Putamen (tissue), 1 donor: ENCODE data around the gene EEFSEC.

Source experiments
- DNase-seq: peaks from one replicate; pipeline ENCODE4 v3.0.0-alpha.2; 2016; ENCODE audit warnings: low spot score

EEFSEC gene

DNA sequence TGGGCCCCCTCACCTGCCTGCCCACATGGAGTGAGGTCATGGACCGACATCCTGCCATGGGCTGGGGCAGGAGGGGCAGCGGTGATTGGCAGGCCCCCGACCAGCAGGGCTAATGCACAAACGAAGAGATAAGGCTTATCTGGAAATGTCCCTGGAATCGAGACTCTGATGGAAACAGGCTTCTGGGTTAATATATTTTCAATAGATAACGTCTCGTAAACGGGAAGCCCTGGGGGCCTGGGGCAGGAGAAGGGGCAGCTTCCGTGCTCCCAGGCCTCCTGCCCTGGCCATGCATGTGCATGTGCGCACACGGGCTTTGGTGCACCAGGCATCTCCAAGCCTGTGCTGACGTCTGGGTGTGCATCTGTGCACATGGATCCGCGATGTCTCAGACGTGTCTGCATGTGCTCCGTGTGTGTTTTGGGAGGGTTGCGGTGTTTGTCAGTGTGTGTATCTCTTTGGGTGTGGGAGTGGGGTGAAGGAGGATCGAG is 258.3 kb downstream of the EEFSEC start:
- DNase-seq = no peak

DNA sequence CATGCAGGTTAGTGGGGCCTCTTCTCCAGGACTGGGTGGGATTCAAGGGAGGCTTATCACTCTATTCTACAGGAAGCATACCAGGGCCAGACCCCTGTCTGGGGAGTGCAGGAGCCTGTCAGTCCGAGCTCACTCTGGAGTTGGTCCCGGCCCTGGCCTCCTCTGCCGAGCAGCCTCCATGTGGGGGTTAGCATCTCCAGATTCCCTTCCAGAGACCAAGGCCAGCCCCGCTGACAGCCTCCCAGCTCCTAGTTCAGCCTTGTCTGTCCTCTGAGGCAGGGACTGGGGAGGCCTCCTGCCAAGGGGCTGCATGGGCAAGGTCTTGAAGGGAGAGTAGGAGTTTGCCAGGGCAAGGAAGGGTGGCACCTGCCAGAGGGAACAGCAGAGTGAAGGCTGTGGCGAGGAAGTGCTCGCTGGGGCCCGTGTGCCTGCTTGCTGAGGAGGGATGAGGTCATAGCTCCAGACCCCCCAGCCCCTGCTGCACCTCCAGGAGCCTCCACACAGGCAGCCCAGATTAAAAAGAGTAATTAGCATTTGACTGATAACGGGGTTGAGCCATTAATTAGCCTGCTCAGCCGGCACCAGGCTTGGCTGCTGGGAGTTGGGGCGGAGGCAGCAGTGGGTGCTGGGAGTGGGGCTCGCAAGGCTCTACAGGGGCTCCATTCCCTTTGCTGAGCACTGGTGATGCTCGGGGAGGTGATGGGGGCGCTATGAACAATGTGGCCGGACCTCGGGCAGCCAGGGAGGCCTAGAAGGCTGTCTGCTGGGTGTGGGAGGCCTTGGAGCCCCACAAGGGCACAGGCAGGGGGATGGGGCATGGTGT is 259.1 kb downstream of the EEFSEC start:
- DNase-seq = no peak

DNA sequence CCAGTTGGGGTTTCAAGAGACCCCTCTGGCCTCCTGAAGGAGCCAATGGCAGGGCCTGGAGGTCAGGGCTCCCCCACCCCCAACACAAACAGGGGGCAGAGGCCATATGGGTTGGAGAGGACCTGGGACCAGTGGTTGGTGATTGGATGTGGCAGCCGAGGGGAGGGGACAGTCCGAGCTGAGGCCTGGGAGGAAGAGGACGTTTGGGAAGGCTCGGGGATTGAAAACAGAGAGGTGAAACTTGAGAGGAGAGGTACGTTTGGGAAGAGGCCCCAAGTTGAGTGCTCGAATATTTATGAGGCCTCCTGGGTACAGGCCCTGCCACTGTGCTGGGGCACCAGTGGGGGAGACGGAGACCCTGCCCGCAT is 259.7 kb downstream of the EEFSEC start:
- DNase-seq = no peak

DNA sequence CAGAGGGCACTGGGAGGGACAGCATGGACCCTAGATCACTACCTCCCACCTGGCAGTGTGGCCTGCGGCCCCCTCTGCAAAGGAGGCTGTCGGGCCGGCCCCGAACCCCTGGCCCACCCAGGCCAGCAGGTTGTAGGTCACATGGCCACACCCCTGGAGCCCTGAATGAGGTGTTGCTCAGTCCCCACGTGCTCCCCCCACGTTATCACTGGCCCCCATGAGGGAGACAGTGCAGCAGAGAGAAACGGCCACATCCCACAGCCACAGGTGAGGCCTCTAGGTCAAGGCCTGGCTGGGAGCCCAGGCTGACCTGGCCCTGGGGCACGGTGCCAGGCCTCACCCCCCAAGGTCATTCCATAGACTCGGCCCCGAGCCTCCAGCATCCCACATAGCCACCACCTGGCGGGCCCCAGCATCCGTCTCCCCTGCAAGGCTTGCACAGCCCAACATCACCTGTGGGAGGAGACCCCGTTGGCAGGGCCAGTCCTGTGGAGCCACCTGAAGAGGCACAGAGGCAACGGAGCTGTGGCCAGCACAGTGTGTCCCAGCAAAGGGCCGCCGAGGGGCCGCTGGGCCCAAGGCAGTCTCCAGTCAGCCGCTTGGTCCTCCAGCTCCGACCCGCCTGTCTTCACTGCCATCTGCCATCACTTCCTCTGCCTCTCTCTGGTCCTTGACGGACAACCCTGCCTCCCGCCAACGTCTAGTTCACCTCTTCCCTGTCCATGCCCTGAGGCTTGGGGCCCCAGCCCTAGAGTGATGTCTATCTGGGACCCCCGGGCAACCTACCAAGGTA is 260.3 kb downstream of the EEFSEC start:
- DNase-seq = no peak

DNA sequence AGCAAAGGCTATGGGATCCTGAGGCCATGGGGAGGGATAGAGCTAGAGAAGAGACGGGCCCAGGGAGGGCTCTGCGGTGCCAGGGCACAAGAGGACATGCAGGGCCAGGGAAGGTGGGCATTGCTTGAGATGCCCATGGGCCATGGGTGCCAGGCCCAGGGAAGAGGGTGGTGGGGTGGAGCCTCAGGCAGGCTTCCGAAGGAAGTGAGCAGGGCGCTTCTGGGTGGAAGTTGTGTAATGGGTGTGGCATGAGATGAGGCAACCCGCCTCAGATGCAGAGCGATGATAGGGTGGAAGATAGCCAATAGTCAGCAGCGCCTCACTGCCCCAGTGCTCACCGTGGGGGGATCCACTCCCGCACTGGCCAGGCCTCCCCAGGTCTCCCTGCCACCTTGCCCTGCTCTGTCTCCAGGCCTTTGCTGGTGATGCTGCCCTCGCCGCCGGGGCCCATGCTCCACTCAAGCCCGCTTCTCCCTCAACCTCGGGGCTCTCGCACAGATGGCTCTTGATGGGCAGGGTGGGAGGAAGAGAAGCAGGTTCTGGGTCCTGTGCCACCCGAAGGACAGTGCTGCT is 262.0 kb downstream of the EEFSEC start:
- no peak for DNase-seq

GRCh38 chr3:128415773-128416577 is 262.7 kb downstream of the EEFSEC start:
- no peak for DNase-seq

DNA sequence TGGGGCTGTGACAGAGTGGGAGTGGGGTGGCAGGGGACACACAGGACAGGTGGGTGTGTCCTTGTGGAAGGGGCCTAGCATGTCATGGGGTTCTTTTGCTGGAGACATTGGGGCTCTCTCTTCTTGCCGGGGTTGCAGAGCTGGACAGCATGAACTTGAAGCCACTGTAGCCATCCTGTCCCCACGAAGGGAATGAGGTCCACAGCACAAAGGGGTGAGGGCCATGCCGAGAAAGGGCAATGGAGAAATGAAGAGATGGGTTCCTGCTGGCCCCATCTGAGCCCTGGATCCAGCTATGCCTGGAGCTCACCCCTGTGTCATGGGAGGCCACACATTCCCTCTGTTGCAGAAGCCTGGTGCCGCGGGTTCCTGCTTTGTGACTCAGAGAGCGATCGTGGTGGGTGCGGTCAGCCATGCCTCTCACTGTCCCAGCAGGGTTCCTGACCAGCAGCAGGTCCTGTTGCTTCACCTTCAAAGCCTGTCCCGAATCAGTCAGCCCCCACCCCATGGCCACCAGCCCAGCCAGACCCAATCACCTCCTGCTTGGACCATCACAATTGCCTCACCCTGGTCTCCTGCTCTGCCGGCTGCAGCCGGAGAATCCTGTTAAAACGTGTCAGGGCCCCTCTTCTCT is 263.4 kb downstream of the EEFSEC start:
- no peak for DNase-seq

DNA sequence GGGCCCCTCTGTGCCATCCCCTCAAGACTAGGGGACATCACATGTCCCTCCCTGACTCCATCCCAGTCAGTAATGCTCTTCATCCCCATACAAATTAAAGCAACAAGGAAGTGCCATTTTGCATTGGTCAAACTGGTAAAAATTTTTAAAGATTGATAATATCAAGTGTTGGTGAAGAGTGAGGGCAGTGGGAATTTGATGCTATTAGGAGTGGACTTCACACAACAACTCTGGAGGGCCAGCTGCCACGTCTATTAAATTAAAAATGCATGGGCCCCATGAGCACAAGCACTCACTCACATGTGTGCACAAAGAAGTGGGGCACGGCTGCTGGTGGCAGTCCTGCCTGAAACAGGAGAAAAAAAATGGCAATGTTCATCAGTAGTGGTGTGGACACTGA is 265.6 kb downstream of the EEFSEC start:
- no peak for DNase-seq

DNA sequence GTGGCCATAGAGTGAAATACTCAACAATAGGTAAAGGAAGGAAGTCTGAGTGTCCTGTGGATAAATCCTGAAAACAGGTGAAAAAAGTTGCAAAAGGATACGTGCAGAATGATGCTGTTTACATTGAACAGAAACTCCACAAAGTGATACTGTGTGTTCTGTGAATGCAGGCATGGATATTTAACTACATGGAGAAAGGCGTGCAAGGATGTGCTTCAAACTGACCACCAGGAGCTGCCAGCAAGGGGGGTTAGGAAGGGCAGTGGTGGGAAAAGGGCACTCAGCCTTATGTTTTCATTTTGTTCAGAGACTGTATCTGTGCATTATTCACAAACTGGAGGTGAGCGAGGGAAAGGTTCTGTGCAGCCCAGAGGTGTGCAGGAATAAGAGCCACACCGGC is 266.0 kb downstream of the EEFSEC start:
- DNase-seq = no peak

DNA sequence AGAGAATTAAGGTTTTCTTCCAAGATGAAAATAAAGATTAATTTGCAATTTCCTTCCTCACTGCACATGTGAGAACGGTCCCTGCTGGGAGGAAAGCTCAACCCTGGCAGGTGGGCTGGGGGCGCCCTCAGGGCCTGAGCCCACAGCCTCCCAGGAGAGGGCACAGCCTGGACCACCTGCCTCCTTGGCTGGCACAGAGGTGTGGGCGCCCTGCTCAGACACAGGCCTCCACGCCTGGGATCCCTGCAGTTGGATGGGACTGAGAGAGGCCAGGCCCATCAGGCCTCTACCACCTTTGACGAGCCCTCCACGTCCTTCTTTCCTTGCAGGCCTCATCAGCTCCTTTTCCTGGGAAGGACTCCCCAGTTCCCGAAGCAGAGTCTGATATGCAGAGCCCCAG is 267.0 kb downstream of the EEFSEC start:
- no peak for DNase-seq

DNA sequence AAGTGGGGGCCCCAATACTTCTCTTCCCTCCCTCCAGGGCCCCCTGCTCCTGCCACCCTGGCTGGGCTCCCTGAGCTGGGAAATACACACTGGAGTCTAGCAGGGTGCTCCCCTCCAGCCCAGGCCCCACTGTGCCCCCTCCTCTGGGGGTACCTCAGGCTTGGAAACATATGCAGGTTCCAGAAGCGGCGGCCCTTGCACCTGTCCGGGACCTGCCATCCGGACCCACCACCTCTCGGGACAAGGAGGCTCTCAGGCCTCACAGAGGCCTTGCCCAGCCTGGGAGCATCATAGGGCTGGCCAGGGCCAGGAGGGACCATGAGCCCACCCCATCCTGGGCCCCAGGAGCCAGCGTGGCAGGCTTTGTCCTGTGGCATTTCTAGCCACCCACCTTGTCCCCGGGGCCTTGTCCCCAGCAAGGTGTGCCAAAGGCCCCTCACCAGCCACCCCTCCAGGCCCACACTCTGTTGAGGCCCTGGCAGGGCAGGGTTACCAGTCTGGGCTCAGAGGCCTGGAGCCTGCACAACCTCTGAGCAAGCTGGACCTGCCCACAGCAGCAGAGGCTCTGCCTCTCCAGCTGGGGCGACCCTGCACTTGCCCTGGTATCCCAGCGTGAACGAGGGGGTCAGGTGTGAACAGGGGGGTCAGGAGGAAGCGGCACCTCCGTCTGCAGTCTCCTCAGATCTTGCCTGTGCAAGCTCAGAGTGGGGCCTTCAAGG is 267.6 kb downstream of the EEFSEC start:
- no peak for DNase-seq

DNA sequence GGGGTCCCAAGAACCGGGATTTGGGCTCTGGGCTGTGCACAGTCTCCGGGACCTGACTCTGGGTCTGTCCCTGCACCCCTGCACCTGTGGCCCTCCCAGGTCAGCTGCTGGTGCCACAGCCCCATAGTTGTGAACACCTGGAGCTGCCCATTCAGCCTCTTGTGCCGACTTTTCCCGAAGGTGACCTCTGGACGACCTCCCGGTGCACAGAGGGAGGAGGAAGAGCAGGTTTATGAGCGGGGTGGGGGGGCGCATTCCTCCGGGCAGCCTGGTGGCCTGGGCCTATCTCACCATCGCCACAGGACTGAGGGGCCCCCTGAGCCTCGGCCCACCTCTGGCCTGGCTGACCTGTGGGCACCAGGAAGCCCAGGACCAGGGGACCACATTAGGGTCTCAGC is 268.2 kb downstream of the EEFSEC start:
- DNase-seq = no peak

DNA sequence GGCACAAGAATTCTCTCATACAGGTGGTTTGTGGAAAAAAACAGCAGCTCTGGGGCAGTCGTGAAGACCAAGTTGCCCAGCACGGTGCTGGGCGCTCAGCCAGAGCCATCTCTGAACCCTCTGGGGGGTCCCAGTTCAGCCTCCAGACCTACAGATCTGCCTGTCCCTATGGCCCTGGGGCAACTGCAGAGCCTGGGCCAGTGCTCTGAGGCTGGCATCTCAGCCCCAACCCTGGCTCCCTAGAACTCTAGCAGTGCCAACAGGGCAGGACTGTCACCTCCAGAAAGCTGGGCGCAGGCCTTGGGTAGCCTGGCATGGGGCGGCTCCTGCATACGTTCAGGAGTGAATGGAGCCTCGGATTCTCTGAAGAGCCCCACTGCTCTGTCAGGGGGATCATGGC is 268.7 kb downstream of the EEFSEC start:
- DNase-seq = no peak

- no peak for DNase-seq
Observed at GRCh38 chr3:128422762-128423524, 269.7 kb downstream of the EEFSEC start.

- DNase-seq = no peak
Observed at GRCh38 chr3:128423525-128424147, 270.4 kb downstream of the EEFSEC start.

GRCh38 chr3:128424508-128425069 is 271.3 kb downstream of the EEFSEC start:
- no peak for DNase-seq

GRCh38 chr3:128425142-128425845 is 272.0 kb downstream of the EEFSEC start:
- DNase-seq = no peak

DNA sequence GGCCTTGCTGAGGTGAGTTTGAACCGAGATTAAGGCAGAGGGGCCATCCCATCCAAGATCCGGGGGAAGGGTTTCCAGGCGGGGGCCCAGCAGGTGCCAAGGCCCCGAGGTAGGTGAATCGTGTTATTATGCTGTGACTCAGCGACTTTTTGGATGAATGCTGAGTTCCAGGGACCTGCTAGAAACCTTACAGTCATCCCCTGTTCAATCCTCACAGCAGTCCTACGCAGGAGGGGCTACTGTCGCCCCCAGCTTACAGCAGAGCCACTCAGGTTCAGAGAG is 272.5 kb downstream of the EEFSEC start:
- no peak for DNase-seq
